ENCODE results near the gene LEKR1. TPM values are rescaled to one million over a fixed set of nuclear protein-coding genes. Genes with fewer than 3 reads are reported as not detected.

LEKR1 gene
- total RNA-seq, 2 experiments from 2014 or later = 0.47 to 0.54 TPM

DNA sequence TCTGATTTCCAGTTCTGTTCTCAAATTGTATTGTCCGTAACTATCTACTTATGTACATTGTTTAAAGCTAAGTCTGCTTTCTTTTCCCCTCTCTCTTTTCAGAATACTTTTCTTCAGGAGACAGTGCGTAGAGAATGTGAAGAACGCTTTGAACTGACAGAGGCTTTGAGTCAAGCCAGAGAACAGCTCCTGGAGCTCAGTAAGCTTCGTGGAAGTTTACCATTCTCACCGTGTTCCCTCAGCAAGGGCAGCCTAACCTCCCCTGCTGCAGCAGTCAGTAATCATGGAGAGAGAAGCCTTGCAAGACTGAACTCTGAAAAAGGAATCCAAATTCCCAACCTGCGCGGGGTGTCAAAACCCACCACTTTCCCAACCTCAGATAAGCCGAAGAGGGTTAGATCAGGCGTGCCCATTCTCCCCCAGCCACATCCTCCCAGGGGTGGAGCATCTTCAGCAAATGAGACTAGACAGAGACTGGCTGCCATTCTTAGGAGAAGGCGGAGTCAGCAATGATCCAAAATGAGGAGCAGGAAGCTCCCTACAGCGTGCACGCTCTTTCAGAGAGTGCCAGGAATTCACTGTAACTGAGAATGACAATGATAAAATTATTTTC lies 219.2 kb downstream of the LEKR1 start:
- Mint-ChIP-seq H3K9me3 (no peaks in the 10 kb centered on the region), H3K27me3 (peaks cover 40% of the 10 kb centered on the region), H3K27ac (no peak overlapping the region), H3K4me3 (no peak overlapping the region), H3K4me1 (no peaks in the 10 kb centered on the region), H3K36me3 (ENCODE audit: low read depth) (no peaks in the 10 kb centered on the region)
- POLR2A ChIA-PET = no interaction called here
- CTCF ChIA-PET = interaction anchor here (0.6 to 1.0 kb wide), 2 partner anchors 19 to 62 kb away, joined by 3 to 4 read pairs; no protein-coding TSS in a partner anchor
- no peak for DNase-seq

DNA sequence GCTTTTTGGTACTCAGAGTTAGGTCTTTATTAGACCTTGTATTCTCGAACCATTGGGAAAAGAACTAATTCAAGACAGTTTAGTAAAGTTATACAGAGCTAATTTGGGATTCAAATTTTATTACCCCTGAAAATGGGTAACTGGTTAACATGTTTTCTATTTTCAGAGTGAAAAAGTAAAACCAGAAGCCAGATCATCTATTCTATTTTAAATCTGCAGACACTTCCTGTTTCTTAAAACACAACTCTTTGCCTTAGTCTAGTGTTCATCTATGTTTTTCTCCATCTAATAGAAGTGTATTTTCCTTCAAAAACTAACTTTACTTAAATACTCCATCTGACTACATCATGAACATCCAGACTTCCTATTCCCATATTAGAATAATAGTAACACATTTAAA lies 220.4 kb downstream of the LEKR1 start:
- Mint-ChIP-seq H3K27ac (no peak overlapping the region), H3K27me3 (peaks cover 39% of the 10 kb centered on the region), H3K4me3 (no peak overlapping the region), H3K4me1 (no peaks in the 10 kb centered on the region), H3K36me3 (ENCODE audit: low read depth) (no peaks in the 10 kb centered on the region), H3K9me3 (no peaks in the 10 kb centered on the region)
- POLR2A ChIA-PET = no interaction called here
- no peak for DNase-seq
- CTCF ChIA-PET = interaction anchor here (1.0 kb wide), 1 partner anchor 60 kb away, joined by 3 read pairs; no protein-coding TSS in a partner anchor

DNA sequence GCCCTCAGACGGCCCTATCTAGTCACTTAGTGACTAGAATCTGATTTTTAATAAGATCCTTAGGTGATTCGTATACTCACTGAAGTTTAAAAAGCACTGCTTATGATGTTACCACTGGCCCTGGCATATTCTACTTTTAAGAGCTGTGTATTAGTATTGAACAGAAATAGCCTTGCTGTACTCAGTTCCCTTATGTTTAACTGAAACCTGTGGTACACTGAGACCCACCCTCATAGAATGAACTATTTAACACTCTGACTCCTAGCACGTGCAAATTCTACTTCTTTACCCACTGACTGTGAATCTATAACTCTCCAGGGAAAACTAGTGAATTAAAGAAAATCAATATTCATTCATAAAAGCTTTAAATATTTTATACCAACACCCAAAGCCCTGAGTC lies 224.9 kb downstream of the LEKR1 start:
- DNase-seq = no peak
- ChIA-PET POLR2A (no interaction called here), CTCF (no interaction called here)
- H3K4me3 Mint-ChIP-seq = no peak overlapping the region
- H3K27me3 Mint-ChIP-seq = peaks cover 23% of the 10 kb centered on the region
- H3K36me3 Mint-ChIP-seq (ENCODE audit: low read depth) = no peaks in the 10 kb centered on the region
- no peaks in the 10 kb centered on the region for H3K9me3 Mint-ChIP-seq
- no peaks in the 10 kb centered on the region for H3K4me1 Mint-ChIP-seq
- no peak overlapping the region for H3K27ac Mint-ChIP-seq

DNA sequence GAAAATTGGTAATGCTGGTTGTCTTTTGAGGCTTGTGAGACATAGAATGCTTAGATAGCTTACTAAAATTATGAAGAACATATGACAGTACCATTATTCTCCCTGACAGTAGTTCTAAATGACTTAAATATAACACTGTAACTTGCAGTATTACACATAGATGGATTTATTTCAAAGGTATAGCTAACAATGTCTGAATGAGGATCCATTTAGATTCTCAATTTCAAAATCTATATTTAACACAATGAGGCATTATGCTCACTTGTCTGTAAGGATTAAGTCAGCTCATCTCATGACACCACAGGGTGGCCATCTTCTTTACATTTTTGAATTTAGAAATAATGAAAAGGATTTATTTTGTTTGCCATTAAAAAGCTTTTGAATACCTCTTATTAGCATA lies 225.4 kb downstream of the LEKR1 start:
- Mint-ChIP-seq H3K27ac (no peak overlapping the region), H3K4me1 (no peaks in the 10 kb centered on the region), H3K4me3 (no peak overlapping the region), H3K36me3 (ENCODE audit: low read depth) (no peaks in the 10 kb centered on the region), H3K9me3 (no peaks in the 10 kb centered on the region), H3K27me3 (peaks cover 25% of the 10 kb centered on the region)
- POLR2A ChIA-PET = no interaction called here
- CTCF ChIA-PET = no interaction called here
- DNase-seq = no peak

DNA sequence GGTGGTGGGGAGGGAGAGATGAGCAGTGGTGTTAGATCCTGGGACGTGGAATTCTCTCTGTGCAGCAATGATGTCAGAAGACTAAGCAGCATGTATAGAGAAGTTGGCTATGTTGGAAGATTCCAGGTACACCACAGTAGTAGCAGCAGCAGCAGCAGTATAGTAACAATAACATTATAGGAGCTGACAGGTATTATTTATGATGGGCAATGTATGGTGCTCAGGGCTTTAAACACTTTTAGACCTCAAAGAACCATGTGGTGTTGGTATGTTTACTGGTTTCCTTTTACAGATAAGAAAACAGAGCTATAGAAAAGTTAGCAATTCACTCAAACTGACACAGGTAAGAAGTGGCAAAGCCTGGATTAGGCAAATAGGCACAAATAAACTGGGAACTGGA lies 229.9 kb downstream of the LEKR1 start:
- DNase-seq = no peak
- Mint-ChIP-seq H3K27me3 (peaks cover 8% of the 10 kb centered on the region), H3K36me3 (ENCODE audit: low read depth) (no peaks in the 10 kb centered on the region), H3K4me1 (peaks cover 15% of the 10 kb centered on the region), H3K9me3 (no peaks in the 10 kb centered on the region), H3K27ac (no peak overlapping the region), H3K4me3 (no peak overlapping the region)
- CTCF ChIA-PET = no interaction called here
- POLR2A ChIA-PET = no interaction called here

DNA sequence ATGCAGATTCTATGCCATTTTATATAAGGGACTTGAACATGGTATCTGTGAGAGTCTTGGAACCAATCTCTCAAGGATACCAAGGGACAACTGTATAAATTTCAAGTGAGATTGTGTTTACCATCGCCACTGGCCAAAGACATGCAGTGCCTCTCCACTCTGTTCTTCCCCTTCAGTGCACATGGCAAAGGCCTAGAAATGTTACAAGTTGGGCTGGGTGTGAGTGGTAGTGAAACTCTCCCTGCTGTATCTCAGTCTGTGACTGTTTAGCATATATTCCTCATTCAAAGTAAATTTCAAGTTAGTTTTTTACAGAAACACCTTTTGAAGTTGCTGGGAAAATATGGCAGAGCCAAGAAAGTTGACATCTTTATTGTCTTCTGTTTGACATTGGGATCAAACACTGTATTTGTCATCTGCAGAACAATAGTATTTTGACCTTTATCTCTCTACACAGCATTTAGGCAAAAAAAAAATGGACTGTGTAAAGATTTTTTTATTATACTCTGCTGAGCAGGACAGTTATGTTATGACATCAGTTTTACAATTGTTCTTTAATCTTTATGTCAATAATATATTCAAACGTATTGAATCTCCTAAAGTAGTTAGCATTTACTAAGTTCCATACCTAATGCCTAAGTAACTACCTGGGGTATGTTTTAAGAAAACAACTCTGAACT lies 232.4 kb downstream of the LEKR1 start:
- ChIA-PET CTCF (no interaction called here), POLR2A (no interaction called here)
- peaks cover 2% of the 10 kb centered on the region for H3K9me3 Mint-ChIP-seq
- no peak overlapping the region for H3K27ac Mint-ChIP-seq
- H3K4me1 Mint-ChIP-seq = peaks cover 15% of the 10 kb centered on the region
- peaks cover 9% of the 10 kb centered on the region for H3K27me3 Mint-ChIP-seq
- no peak overlapping the region for H3K4me3 Mint-ChIP-seq
- H3K36me3 Mint-ChIP-seq (ENCODE audit: low read depth) = no peaks in the 10 kb centered on the region
- no peak for DNase-seq

DNA sequence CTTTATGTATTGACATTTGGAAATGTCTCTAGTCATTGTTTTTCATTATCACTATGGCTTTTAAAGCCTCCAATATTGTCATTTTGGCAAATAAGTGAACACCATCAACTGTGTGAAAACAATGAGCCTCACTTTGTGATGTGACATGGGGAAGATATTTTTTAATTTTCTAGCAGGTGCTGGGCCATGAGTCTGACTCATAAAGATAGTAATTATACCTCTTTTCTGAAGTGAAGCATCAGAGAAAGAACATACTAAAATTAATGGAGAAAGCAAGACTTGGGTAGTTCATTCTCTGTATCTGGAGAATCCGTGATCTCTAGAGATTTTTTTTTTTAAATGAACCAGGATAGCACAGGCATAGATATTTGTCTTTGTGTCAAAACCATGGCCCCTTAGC lies 233.0 kb downstream of the LEKR1 start:
- H3K4me3 Mint-ChIP-seq = no peak overlapping the region
- ChIA-PET CTCF (no interaction called here), POLR2A (no interaction called here)
- H3K27ac Mint-ChIP-seq = no peak overlapping the region
- H3K36me3 Mint-ChIP-seq (ENCODE audit: low read depth) = no peaks in the 10 kb centered on the region
- DNase-seq = no peak
- peaks cover 2% of the 10 kb centered on the region for H3K9me3 Mint-ChIP-seq
- H3K4me1 Mint-ChIP-seq = peaks cover 15% of the 10 kb centered on the region
- peaks cover 9% of the 10 kb centered on the region for H3K27me3 Mint-ChIP-seq

DNA sequence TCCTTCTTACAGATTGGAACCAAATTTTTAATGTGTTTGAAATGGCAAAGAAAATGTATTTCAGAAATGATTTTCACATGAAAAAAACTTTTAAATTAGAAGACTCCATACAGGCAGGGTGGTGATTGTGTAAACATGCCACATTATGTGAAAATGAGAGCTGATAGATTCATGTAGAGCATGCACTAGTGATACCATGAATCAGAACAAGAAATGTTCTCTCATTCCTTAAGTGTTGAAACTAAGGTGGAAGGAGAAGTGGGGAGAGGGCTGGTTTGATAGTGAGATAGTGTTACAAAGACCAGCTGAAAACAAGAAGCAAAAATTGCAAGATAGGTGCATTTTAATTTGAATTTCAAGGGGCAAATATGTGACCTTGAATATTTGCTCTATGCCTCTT lies 233.5 kb downstream of the LEKR1 start:
- POLR2A ChIA-PET = no interaction called here

DNA sequence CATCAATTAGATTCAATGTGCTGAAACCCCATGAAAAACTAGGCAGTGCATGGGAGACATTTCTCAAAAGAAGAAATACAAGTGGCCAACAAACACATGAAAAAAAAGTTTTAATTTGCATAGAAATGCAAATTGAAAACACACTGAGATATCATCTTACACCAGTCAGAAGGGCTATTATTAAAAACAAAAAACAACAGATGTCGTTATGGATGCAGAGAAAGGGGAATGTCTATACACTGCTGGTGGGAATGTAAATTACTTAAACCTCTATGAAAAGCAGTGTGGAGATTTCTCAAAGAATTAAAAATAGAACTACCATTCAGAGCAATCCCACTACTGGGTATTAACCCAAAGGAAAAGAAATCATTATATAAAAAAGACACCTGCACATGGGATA lies 235.1 kb downstream of the LEKR1 start:
- peaks cover 24% of the 10 kb centered on the region for H3K4me1 Mint-ChIP-seq
- DNase-seq = no peak
- H3K27me3 Mint-ChIP-seq = peaks cover 9% of the 10 kb centered on the region
- no peak overlapping the region for H3K4me3 Mint-ChIP-seq
- CTCF ChIA-PET = no interaction called here
- peaks cover 2% of the 10 kb centered on the region for H3K9me3 Mint-ChIP-seq
- no peaks in the 10 kb centered on the region for H3K36me3 Mint-ChIP-seq (ENCODE audit: low read depth)
- POLR2A ChIA-PET = no interaction called here
- H3K27ac Mint-ChIP-seq = no peak overlapping the region

More for the DNA sequence above, 233.5 kb downstream of the LEKR1 start:
- H3K4me1 Mint-ChIP-seq = peaks cover 15% of the 10 kb centered on the region
- H3K4me3 Mint-ChIP-seq = no peak overlapping the region
- CTCF ChIA-PET = no interaction called here
- no peak for DNase-seq
- H3K27me3 Mint-ChIP-seq = peaks cover 9% of the 10 kb centered on the region
- no peak overlapping the region for H3K27ac Mint-ChIP-seq
- H3K9me3 Mint-ChIP-seq = peaks cover 2% of the 10 kb centered on the region
- H3K36me3 Mint-ChIP-seq (ENCODE audit: low read depth) = no peaks in the 10 kb centered on the region

DNA sequence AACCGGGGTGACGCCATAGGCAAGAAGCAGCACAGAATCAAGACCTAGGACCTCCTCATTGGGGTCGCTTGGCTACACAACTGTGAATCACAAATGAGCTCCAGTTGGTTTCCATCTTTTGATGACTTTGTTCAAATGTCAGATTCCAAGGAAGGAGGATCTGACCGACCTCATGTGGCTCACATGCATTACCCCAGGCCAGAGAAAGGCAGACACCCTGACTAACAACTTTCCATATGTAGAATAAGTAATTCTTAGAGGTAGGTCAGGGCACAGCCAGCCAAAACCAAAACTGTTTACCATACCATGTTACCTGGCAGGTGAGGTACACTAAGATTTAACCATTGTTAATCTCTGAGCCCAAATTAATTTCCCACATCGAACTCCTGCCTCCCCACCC lies 237.3 kb downstream of the LEKR1 start:
- POLR2A ChIA-PET = no interaction called here

DNA sequence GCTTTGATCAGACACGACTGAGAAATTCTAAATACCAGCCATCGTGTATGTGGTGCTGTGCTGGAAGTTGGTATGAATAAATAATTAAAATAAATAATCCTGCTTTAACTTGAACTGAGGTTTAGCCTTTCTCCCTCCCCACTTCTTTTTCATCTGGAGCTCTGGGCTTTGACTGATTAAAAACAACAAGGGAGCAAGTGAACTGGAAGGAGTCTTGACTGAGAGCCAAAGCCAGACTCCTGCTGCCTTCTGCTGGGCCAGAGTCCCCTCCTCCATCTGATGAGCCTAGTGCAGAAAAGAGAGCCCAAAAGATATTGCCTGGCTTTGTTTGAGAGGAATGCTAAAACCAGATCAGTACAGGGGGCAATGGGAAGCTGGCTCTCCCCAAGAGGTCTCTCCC lies 237.8 kb downstream of the LEKR1 start:
- Mint-ChIP-seq H3K27me3 (peaks cover 6% of the 10 kb centered on the region), H3K27ac (no peak overlapping the region), H3K4me1 (peaks cover 45% of the 10 kb centered on the region), H3K9me3 (peaks cover 2% of the 10 kb centered on the region), H3K36me3 (ENCODE audit: low read depth) (peaks cover 2% of the 10 kb centered on the region), H3K4me3 (no peak overlapping the region)
- DNase-seq = no peak
- ChIA-PET POLR2A (no interaction called here), CTCF (interaction anchor here (1.1 kb wide), 1 partner anchor 73 kb away, joined by 3 read pairs; no protein-coding TSS in a partner anchor)

More for the DNA sequence above, 237.3 kb downstream of the LEKR1 start:
- H3K36me3 Mint-ChIP-seq (ENCODE audit: low read depth) = peaks cover 2% of the 10 kb centered on the region
- peaks cover 2% of the 10 kb centered on the region for H3K9me3 Mint-ChIP-seq
- H3K4me1 Mint-ChIP-seq = peaks cover 42% of the 10 kb centered on the region
- peaks cover 6% of the 10 kb centered on the region for H3K27me3 Mint-ChIP-seq
- H3K27ac Mint-ChIP-seq = no peak overlapping the region
- no peak overlapping the region for H3K4me3 Mint-ChIP-seq
- CTCF ChIA-PET = interaction anchor here (0.7 to 1.1 kb wide), 2 partner anchors 74 to 1020 kb away, joined by 3 read pairs; no protein-coding TSS in a partner anchor
- no peak for DNase-seq

DNA sequence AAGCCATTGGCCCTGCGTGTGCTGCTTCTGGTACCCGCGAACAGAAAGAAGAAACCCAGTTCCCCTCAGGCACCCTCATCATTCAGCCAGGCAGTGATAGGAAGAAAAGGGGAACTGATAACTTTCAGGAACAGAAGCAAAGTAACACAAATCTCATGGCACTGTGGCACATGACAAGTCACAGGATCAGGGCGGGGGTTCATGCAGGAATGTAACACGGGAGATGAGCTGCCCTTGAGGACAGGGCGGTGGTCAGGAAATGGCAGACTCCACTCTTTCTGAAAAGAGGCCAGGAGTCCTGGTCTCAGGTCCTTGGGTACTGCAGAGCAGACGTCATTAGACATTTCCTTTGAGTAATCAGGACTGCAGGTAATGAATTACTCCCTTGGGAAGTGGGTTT lies 238.2 kb downstream of the LEKR1 start:
- Mint-ChIP-seq H3K4me1 (peaks cover 46% of the 10 kb centered on the region), H3K9me3 (peaks cover 2% of the 10 kb centered on the region), H3K4me3 (no peak overlapping the region), H3K27me3 (peaks cover 6% of the 10 kb centered on the region), H3K27ac (peak overlapping the region; percentile 43), H3K36me3 (ENCODE audit: low read depth) (peaks cover 2% of the 10 kb centered on the region)
- DNase-seq = no peak
- CTCF ChIA-PET = interaction anchor here (1.1 kb wide), 1 partner anchor 73 kb away, joined by 3 read pairs; no protein-coding TSS in a partner anchor
- POLR2A ChIA-PET = no interaction called here

DNA sequence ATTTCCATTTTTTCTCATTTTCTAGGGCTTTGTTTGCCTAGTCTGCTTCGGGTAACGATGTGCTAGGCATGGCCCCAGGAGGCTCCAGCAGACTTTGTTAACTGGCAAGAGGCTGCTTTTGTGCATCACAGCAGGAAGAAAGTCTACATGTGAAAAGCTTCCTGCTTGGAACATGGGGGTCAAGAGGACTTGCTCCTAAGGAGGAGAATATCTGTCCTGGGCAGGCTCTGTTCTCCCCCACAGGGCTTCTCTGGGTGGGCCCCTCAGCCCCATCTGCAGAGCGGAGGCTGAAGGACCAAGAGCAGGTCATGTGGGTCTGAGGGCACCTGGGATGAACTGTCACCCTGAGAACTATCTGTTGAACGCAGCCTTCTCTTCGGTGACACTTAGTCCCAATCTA lies 239.0 kb downstream of the LEKR1 start:
- H3K36me3 Mint-ChIP-seq (ENCODE audit: low read depth) = peaks cover 2% of the 10 kb centered on the region

More for the DNA sequence above, 239.0 kb downstream of the LEKR1 start:
- ChIA-PET CTCF (interaction anchor here (0.5 to 1.2 kb wide), 2 partner anchors 13 to 436 kb away, joined by 3 to 5 read pairs; no protein-coding TSS in a partner anchor), POLR2A (no interaction called here)
- no peak for DNase-seq
- peaks cover 6% of the 10 kb centered on the region for H3K27me3 Mint-ChIP-seq
- no peak overlapping the region for H3K27ac Mint-ChIP-seq
- peaks cover 44% of the 10 kb centered on the region for H3K4me1 Mint-ChIP-seq
- H3K9me3 Mint-ChIP-seq = peaks cover 2% of the 10 kb centered on the region
- no peak overlapping the region for H3K4me3 Mint-ChIP-seq

Measured in activated CD4-positive, alpha-beta T cell treated with anti-CD3 and anti-CD28 coated beads, Interleukin-2, amount 10 ng/mL, durations not matched to agents 7 days and 5 days (primary cell).